Tibial artery (tissue), 4 donors: ENCODE data around the gene CSNK2A1.

Experiments
- DNase-seq, 2 donors: peaks; one replicate each; pipeline ENCODE4 v3.0.0-alpha.2; 2019
- H3K27ac ChIP-seq, 2 donors: fragments of 200-600 bp; sonication (generic) in 1 of 2; 1 replicate in 1 of 2; 2 replicates in 1 of 2; pipeline ENCODE4 v1.5.1; 2018 to 2019; ENCODE audit warnings: mild to moderate bottlenecking in 1 of 2
- H3K27me3 ChIP-seq, 2 donors: fragments of 200-600 bp; sonication (generic) in 1 of 2; one replicate each; pipeline versions ENCODE4 v1.5.1 to v1.6.0; 2016 to 2019
- H3K36me3 ChIP-seq, 3 donors: fragments of 200-600 bp; sonication (generic) in 2 of 3; one replicate each; pipeline ENCODE4 v1.5.1; 2016 to 2019; ENCODE audit warnings: mild to moderate bottlenecking in 2 of 3
- H3K4me1 ChIP-seq, 4 donors: fragments of 200-600 bp; sonication (generic) in 2 of 4; 1 replicate in 3 of 4; 2 replicates in 1 of 4; pipeline ENCODE4 v1.5.1; 2016 to 2019
- H3K4me3 ChIP-seq, 2 donors: fragments of 200-600 bp; sonication (generic) in 1 of 2; 1 replicate in 1 of 2; 2 replicates in 1 of 2; pipeline ENCODE4 v1.5.1; 2018 to 2019; ENCODE audit warnings: mild to moderate bottlenecking in 2 of 2
- H3K9me3 ChIP-seq, 3 donors: fragments of 200-600 bp; sonication (generic) in 1 of 3; one replicate each; pipeline ENCODE4 v1.5.1; 2016 to 2019
- CTCF ChIP-seq, 2 experiments: fragments of 200-600 bp in 1 of 2; fragments of 450-650 bp in 1 of 2; IDR thresholded peaks; one replicate each; pipeline ENCODE4 v1.5.1; 2017 to 2019; ENCODE audit warnings: antibody characterized with exemption in 2 of 2, mild to moderate bottlenecking in 1 of 2, moderate library complexity in 1 of 2
- intact Hi-C: fragments of 100-400 bp; cut with DNase I; formaldehyde crosslinking; loops from one replicate; pipeline ENCODE4 v1.15.0; 2023; ENCODE audit warnings: low total_unique reads

The CSNK2A1 gene

GRCh38 chr20:532530-532929 is 11.1 kb downstream of the CSNK2A1 start:
- no peak overlapping the region for H3K4me3 ChIP-seq
- peaks cover 2 to 7% (median 4%) of the 10 kb centered on the region in 3 donors for H3K36me3 ChIP-seq
- no peaks in the 10 kb centered on the region for H3K9me3 ChIP-seq
- intact Hi-C loops, result loop anchor here (10.0 kb wide), 1 partner anchor 178 kb away; no protein-coding TSS in a partner anchor
- H3K27me3 ChIP-seq, result no peaks in the 10 kb centered on the region
- TF ChIP-seq CTCF (IDR thresholded peaks at IDR 0.05), result no peak
- peaks cover 0 to 69% (median 24%) of the 10 kb centered on the region in 4 donors for H3K4me1 ChIP-seq
- no peak for DNase-seq
- no peak overlapping the region for H3K27ac ChIP-seq

DNA sequence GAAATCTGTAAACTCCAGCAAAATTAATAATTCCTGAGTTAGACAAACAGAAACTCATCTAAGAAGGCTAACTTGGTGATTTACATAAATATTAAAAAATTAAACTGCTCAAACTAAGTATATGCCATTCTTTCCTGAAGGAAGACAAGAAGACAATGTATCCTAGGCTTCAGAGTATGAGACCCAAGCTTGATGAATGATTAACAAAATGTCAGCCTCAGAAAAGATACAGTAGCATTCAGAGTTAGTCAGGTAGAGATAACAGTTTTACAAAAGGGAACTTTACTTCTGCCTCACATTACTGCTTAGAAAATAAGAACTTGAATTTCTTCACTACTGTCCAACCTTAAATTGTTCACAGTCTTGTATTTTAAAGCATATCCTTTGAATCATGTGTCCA is 12.0 kb downstream of the CSNK2A1 start:
- H3K4me3 ChIP-seq, result no peak overlapping the region
- intact Hi-C loops, result loop anchor here (10.0 kb wide), 1 partner anchor 177 kb away; no protein-coding TSS in a partner anchor
- peaks cover 0 to 6% (median 0%) of the 10 kb centered on the region in 3 donors for H3K9me3 ChIP-seq
- peaks cover 0 to 60% (median 22%) of the 10 kb centered on the region in 4 donors for H3K4me1 ChIP-seq
- no peak for TF ChIP-seq CTCF (IDR thresholded peaks at IDR 0.05)
- H3K27me3 ChIP-seq, result no peaks in the 10 kb centered on the region
- H3K36me3 ChIP-seq, result peaks cover 9 to 16% (median 13%) of the 10 kb centered on the region in 3 donors
- no peak for DNase-seq
- H3K27ac ChIP-seq, result no peak overlapping the region

GRCh38 chr20:530321-530720 is 13.3 kb downstream of the CSNK2A1 start:
- peaks cover 19 to 25% (median 21%) of the 10 kb centered on the region in 3 donors for H3K36me3 ChIP-seq
- H3K4me1 ChIP-seq, result peaks cover 0 to 47% (median 11%) of the 10 kb centered on the region in 4 donors
- no peak overlapping the region for H3K27ac ChIP-seq
- intact Hi-C loops, result loop anchor here (10.0 kb wide), 1 partner anchor 176 kb away; no protein-coding TSS in a partner anchor
- no peak for DNase-seq
- no peak overlapping the region for H3K4me3 ChIP-seq
- peaks cover 0 to 6% (median 0%) of the 10 kb centered on the region in 3 donors for H3K9me3 ChIP-seq
- TF ChIP-seq CTCF (IDR thresholded peaks at IDR 0.05), result no peak
- H3K27me3 ChIP-seq, result no peaks in the 10 kb centered on the region

GRCh38 chr20:528923-529604 is 14.5 kb downstream of the CSNK2A1 start:
- peaks cover 19 to 25% (median 21%) of the 10 kb centered on the region in 3 donors for H3K36me3 ChIP-seq
- intact Hi-C loops, result no loop called here
- no peak for DNase-seq
- peaks cover 0 to 37% (median 8%) of the 10 kb centered on the region in 4 donors for H3K4me1 ChIP-seq
- TF ChIP-seq CTCF (IDR thresholded peaks at IDR 0.05), result no peak
- H3K9me3 ChIP-seq, result peaks cover 0 to 6% (median 0%) of the 10 kb centered on the region in 3 donors
- no peak overlapping the region for H3K27ac ChIP-seq
- H3K4me3 ChIP-seq, result no peak overlapping the region
- no peaks in the 10 kb centered on the region for H3K27me3 ChIP-seq

- no peak for TF ChIP-seq CTCF (IDR thresholded peaks at IDR 0.05)
These were observed 16.1 kb downstream of the CSNK2A1 start for GRCh38 chr20:527571-527886.

More at GRCh38 chr20:527571-527886, 16.1 kb downstream of the CSNK2A1 start:
- peaks cover 19 to 29% (median 25%) of the 10 kb centered on the region in 3 donors for H3K36me3 ChIP-seq
- no peaks in the 10 kb centered on the region for H3K27me3 ChIP-seq
- peaks cover 0 to 23% (median 2%) of the 10 kb centered on the region in 4 donors for H3K4me1 ChIP-seq
- DNase-seq, result no peak
- no peak overlapping the region for H3K27ac ChIP-seq
- H3K4me3 ChIP-seq, result no peak overlapping the region
- H3K9me3 ChIP-seq, result peaks cover 0 to 6% (median 0%) of the 10 kb centered on the region in 3 donors
- intact Hi-C loops, result no loop called here
